Transverse colon (tissue), 4 donors: ENCODE measurements around the gene RAB5B.

ENCODE experiments used
- EP300 ChIP-seq: sonication (generic); formaldehyde crosslinking; IDR thresholded peaks from one replicate; pipeline ENCODE4 v1.6.1; 2017; ENCODE audit warnings: antibody characterized with exemption, low read depth
- POLR2A ChIP-seq: fragments of 450-650 bp; IDR thresholded peaks from one replicate; pipeline ENCODE4 v1.6.1; 2016; ENCODE audit warnings: antibody characterized with exemption, mild to moderate bottlenecking, moderate library complexity
- POLR2AphosphoS5 ChIP-seq, 3 donors: sonication (generic); formaldehyde crosslinking; IDR thresholded peaks; one replicate each; pipeline ENCODE4 v1.6.1; 2016; ENCODE audit warnings: antibody characterized with exemption in 3 of 3
- TF ChIP-seq, protein P1 (sequence below), 5 experiments: fragments of 200-600 bp in 3 of 5; fragments of 450-650 bp in 2 of 5; sonication (generic) in 3 of 5; IDR thresholded peaks; 1 replicate in 2 of 5; 2 replicates in 3 of 5; pipeline ENCODE4 v1.5.1; 2016 to 2017; ENCODE audit warnings: antibody characterized with exemption in 5 of 5, inconsistent platforms in 3 of 5, mild to moderate bottlenecking in 2 of 5, moderate library complexity in 1 of 5

- no peak for TF ChIP-seq POLR2A
- TF ChIP-seq, protein P1, sequence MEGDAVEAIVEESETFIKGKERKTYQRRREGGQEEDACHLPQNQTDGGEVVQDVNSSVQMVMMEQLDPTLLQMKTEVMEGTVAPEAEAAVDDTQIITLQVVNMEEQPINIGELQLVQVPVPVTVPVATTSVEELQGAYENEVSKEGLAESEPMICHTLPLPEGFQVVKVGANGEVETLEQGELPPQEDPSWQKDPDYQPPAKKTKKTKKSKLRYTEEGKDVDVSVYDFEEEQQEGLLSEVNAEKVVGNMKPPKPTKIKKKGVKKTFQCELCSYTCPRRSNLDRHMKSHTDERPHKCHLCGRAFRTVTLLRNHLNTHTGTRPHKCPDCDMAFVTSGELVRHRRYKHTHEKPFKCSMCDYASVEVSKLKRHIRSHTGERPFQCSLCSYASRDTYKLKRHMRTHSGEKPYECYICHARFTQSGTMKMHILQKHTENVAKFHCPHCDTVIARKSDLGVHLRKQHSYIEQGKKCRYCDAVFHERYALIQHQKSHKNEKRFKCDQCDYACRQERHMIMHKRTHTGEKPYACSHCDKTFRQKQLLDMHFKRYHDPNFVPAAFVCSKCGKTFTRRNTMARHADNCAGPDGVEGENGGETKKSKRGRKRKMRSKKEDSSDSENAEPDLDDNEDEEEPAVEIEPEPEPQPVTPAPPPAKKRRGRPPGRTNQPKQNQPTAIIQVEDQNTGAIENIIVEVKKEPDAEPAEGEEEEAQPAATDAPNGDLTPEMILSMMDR (IDR thresholded peaks at IDR 0.05) = no peak
- TF ChIP-seq EP300 = no peak
- TF ChIP-seq POLR2AphosphoS5 (IDR thresholded peaks at IDR 0.05) = no peak
Measured at GRCh38 chr12:55957106-55957859, 16.6 kb upstream of the RAB5B start.
